Epithelial cell of esophagus (primary cell): ENCODE measurements around the gene KLF7.

ENCODE experiments used
- DNase-seq: peaks from one replicate; pipeline ENCODE4 v3.0.0; 2010; ENCODE audit warnings: low read depth
- H3K4me3 ChIP-seq: 2 replicates; pipeline ENCODE4 v1.5.1; 2011; ENCODE audit warnings: mild to moderate bottlenecking, low read length, control low read depth
- TF ChIP-seq, protein P1 (sequence below): IDR thresholded peaks from 2 replicates; pipeline ENCODE4 v1.5.1; 2011; ENCODE audit warnings: low read depth, mild to moderate bottlenecking, low read length, control low read depth, inconsistent platforms; ENCODE audit not compliant: insufficient read depth; ENCODE audit errors: missing control alignments

The KLF7 gene

DNA sequence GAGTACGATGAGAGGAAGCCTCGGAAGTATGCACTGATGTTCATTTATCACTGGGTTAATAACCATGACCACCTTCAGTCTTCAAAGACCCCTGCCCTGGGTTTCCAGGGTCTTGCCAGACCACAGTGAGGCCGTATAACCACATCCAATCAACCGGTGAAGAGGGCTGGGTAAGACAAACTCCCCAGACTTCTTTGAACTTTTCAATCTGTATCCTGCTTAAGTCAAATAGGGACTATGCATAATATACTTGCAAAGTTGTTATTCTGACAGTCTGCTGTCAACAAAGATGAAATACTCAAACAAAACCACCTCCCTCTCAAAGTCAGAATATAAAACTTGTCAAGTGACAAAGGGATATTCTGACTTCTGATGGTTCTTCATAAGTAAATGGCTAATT is 54.0 kb downstream of the KLF7 start:
- no peak for DNase-seq
- no peak overlapping the region for H3K4me3 ChIP-seq
- TF ChIP-seq, protein P1, sequence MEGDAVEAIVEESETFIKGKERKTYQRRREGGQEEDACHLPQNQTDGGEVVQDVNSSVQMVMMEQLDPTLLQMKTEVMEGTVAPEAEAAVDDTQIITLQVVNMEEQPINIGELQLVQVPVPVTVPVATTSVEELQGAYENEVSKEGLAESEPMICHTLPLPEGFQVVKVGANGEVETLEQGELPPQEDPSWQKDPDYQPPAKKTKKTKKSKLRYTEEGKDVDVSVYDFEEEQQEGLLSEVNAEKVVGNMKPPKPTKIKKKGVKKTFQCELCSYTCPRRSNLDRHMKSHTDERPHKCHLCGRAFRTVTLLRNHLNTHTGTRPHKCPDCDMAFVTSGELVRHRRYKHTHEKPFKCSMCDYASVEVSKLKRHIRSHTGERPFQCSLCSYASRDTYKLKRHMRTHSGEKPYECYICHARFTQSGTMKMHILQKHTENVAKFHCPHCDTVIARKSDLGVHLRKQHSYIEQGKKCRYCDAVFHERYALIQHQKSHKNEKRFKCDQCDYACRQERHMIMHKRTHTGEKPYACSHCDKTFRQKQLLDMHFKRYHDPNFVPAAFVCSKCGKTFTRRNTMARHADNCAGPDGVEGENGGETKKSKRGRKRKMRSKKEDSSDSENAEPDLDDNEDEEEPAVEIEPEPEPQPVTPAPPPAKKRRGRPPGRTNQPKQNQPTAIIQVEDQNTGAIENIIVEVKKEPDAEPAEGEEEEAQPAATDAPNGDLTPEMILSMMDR, result no peak

- no peak overlapping the region for H3K4me3 ChIP-seq
- TF ChIP-seq, protein P1, result no peak
Observed at GRCh38 chr2:207110715-207111114, 55.0 kb downstream of the KLF7 start.

GRCh38 chr2:207110310-207110709 is 55.4 kb downstream of the KLF7 start:
- no peak overlapping the region for H3K4me3 ChIP-seq
- no peak for DNase-seq
- TF ChIP-seq, protein P1, result no peak

More at GRCh38 chr2:207110715-207111114, 55.0 kb downstream of the KLF7 start:
- no peak for DNase-seq

- DNase-seq, result no peak
- TF ChIP-seq, protein P1, result no peak
- no peak overlapping the region for H3K4me3 ChIP-seq
Observed at GRCh38 chr2:207109768-207110167, 56.0 kb downstream of the KLF7 start.

- DNase-seq, result no peak
- no peak overlapping the region for H3K4me3 ChIP-seq
- TF ChIP-seq, protein P1, result no peak
Observed at GRCh38 chr2:207108440-207108839, 57.3 kb downstream of the KLF7 start.

GRCh38 chr2:207107551-207107950 is 58.2 kb downstream of the KLF7 start:
- H3K4me3 ChIP-seq, result no peak overlapping the region
- DNase-seq, result no peak
- TF ChIP-seq, protein P1, result no peak

DNA sequence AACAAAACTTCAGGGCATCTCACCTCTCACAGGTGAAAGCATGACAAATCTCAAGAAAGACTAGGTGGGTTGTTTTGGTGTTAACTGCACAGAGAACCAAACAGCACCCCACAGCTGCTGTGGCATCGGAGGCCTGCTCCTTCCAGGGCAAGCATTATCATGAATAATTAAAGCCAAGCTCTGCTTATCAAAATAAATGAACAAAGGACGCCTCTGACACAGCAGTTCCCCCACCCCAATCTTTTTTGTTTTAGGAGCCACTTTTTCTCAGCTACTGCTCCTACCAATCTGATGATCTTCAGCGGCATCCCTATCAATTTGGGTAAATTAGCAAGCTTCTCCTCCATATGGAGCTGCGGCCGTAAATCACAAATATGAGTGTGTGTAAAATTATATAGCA is 58.6 kb downstream of the KLF7 start:
- no peak for DNase-seq
- TF ChIP-seq, protein P1, result no peak
- H3K4me3 ChIP-seq, result no peak overlapping the region
